GM21515 (cell line): ENCODE data around the gene PEMT.

ENCODE experiments used
- ATAC-seq: cut with Tn5 transposase; IDR thresholded peaks from one replicate; pipeline ENCODE4 v1.9.1; 2021; ENCODE audit not compliant: unreplicated experiment

Gene PEMT

DNA sequence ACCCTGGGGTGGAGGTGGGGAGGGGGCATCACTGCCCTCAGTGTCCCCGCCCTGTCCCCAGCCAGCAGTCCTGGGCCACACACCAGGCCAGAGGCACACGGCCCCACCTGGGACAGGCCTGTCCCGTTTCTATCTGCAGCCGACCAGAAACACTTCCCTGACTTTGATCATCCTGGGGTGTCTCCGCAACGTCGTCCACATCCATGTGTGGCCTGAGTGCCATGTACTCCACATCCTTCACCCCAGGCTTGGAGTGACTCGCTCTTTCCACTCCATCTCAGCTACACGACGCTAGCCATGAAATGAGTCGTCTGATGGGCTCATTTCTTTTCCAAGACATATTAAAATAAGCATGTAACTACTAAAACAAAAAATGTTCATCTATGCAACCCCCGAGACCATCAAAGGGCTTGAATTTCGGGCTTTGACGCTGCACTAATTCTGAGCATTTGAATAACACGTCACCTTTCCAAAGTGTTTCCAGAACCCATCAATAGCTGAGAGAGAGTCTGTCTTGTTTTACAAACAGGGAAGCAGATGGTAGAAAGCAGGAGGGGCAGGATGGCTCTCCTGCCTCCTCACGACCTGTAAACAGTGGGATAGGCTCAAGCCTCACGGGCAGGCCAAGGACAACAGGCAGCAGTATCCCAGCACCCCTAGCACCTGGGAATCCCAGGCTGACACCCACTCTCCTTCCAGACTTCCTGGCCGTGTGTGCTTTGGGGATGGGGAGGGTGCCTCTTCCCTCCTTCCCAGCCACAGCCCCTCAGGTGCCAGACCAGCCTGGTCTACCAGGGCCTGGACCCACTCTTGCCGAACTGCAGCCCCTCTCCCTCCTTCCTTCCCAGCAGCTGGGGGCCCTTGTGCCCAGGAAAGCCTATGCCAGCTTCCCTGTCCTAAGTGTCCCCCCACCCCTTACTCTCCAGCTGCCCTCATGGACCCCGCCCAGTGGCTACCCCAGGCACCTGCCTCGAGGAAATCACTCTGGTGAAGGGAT is 75.3 kb downstream of the PEMT start:
- no peak for ATAC-seq

DNA sequence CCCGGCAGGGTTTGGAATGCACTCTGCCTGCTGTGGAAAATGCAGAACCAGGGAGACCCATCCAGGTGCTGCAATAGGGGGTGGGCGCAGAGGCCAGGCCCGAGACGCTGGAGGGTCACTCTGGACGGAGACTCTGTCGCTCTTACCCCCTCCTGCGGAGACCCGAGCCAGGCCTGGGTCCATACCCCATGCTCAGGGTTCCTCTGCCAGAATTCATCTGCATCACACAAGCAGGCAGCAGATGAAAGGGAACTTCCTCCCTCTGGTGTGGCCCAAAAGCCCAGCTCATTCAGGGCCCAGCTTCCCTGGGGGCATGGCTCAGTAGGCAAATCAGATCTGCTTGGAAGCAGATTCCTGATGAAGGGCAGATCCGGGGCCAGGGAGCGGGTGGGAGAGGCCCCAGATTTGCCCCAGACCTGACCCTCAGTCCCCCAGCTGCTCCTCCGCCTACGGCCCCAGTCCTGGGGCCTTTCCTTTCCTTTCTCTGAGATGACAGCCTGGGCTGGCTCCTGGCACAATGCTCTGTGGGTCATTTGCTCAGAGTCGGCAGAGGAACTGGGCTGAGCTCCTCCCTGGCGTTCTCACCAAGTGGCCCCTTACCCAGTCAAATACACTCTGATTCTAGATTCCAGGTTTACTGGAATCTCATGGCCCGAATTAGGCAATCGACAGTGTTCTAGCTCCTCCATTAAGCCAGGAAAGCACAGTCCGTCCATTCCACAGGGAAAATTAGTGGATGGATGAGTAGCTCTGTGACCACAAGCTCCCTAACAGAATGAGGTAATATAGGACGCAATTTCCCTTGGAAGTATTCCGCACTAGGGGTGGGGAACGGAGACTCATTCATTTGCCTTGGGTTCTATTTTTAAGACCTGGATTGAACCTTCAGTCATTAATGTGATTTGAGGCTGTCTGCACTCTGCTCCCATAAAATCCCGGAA is 76.2 kb downstream of the PEMT start:
- ATAC-seq = no peak

DNA sequence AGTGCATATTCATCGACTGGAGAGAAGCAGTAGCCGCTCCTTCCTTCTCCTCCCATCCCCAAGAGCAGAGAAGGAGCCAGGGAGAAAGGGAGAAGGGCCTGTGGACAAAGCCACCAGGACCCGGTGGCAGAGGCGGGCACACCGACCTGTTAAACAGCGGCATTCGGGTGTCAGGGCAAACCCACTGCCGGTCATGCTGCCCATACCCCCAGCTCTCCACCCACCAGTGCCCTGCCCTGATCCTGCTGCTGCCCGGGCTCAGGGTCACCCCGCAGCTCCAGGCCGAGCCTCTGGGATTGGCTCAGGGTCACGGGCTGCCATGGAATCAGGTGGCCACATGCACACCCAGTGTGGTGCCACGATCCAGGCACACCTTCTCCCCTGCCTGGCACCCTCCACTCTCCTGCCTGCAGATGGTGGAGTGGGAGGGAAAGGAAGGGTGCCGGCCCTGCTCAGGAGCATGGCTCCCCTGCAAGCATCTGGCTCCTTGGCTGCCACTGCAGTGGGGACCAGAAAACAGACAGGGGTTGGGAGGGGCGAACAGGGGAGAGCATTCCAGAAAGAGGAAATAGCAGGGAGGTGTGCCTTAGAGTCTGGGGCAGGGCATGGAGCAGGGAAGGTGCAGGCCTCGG is 77.0 kb downstream of the PEMT start:
- ATAC-seq = no peak

DNA sequence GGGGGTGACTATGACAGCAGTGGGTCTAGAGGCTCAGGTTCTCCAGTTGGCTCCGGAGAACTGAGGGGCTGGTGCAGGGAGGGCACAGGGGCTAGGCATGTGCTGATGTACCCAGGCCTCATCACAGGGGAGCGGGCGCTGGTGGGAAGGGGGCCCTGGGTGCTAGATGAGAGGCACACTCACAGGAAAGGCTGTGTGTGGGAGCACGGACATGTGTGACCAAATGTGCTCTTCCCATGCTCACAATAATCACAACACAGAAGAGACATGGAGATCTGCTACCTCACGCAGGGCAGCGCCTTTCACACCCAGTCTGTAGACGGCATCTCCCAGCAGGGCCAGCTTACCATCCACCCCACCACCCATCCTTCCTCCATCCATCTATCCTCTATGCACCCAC is 77.9 kb downstream of the PEMT start:
- no peak for ATAC-seq

- no peak for ATAC-seq
These were observed 78.6 kb downstream of the PEMT start for GRCh38 chr17:17512866-17513265.

- ATAC-seq = no peak
These were observed 79.3 kb downstream of the PEMT start for GRCh38 chr17:17511881-17512858.

DNA sequence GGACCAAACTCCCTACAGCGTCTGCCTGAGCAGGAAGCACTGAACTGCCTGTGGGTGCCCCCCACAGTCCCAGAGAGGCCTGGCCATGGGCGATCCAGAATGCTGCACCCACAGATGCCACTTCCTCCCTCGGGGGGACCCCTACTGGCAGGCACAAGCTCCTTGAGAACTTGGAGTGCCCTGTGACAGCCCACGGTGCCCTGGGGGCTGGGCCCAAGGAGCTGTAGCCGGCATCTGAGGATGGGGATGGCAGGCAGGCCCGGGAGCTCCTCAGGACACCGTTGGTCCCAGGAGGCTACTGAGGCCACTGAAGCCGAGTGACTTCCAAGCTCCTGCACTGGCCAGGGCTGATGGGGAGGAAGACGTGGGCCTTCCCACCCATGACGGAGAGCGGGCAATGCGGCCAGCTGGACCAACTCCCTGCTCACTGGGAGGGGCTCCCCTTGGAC is 80.2 kb downstream of the PEMT start:
- ATAC-seq = no peak

DNA sequence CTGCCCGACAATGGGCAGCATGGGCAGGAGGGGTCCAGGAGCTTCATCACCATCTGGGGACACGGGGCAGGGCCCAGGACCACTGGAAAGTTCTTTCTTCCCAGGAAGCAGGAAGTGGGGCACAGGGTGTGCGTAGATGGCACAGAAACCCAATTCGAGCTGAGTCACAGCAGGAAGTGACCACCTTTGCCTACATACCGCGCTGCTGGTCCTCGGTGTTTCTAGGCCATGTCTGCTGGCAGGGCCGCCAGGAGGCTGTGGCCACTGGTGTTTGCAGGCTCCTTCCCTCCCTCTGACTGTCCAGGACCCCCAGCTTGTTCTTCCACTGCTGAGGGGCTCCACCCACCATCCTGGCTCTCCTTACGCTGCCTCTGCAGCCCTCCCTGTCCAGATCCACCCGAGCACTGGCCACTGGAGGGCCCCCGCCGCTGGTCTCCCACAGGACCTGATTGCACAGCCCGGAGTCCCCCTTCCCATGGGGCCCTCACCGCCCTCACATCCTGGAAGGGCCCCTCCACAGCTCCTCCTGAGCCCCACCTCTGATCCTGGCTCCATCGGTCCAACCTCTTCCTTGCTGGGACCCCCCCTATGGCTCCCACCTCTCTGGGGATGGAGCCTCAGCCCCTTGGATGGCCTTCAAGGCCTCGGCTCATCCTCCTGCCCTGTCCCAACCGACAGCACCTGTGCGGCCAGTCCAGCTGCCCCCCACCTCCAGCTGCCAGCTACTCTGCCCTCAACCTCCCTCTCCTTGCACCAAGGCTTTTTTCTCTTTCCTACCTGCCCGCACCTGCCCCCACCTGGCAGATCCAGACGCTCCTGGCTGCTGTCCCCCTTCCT is 80.8 kb downstream of the PEMT start:
- ATAC-seq = no peak

DNA sequence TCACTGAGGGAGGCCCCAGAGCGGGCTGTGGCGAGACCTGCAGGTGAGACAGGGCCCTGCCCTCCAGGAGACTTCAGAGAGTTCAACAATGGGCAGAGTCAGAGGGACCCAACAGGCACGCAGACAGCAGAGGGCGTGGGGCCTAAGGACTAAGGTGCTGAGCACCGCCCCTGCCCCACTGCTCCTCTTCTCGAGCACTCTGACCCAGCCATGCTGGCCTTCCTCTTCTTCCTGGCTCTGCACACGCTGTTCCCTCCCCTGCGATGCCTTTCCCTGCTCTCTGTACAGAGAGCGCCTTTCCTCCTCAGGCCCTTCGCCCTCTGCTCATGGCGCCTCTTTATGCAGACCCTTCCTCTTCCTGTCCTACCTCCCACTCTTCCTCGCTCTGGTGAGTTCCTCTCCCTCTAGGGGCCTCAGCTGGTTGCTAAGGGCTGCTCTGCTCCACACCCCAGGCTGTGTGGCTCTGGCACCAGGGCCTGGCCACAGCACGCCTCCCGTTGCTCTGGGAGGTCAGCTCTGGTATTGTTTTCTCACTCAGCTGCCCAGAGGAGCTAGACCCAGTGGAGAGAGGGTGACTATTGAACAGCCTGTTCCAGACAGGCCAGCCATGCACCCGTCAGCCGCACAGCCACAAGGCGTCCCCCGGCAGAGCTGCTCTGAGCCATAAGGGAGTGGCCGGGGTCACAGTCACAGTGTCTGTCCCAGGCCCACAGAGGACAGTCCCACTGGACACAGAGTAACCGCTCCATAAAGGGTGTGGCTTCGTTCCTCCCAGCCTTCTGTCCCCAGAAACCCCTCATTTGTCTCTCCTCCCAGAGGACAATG is 81.7 kb downstream of the PEMT start:
- ATAC-seq = no peak

DNA sequence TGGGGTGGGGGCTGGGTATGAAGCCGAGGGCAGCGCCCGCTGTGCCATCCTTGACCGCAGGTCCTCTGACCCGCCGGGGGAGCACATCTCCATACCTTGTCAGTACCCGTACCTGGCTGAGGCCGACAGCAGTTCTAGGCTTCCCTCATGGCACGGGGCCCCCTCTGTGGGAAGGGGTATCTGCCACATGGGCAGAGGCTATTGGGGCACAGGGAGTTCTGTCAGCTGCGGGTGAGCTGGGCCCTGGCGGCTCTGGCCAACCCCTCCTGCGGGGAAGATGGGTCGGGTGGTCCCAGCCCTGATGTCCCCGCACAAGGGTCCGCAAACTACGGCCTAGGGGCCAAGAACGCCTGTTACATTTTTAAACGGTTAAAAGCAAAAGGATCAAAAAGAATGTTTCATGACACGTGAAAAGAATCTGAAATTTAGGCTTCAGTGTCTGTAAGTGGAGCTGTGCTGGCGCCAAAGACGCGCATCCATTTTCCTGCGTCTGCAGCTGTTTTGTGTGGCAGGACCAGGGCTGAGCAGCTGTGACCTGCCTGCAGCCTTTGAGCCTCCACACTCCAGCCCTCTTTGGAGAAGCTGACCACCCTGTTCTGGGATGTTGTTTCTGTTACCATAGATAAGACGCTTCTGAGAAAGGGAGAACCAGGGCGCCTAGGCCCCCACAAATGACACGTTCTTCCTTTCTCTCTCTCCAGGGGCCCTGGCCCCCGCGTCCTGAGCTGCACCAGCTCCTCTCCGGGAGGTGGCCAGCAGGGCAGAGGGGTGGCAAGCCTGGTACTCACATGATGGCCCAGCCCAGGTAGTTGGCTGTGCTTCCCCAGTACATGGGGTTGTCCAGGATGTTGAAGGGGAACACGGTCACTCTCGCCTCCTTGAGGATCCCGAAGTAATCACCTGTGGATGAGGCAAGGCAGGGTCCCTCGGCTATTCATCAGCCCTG is 82.6 kb downstream of the PEMT start:
- ATAC-seq = no peak

GRCh38 chr17:17508019-17508535 is 83.4 kb downstream of the PEMT start:
- no peak for ATAC-seq

GRCh38 chr17:17507465-17508011 is 84.0 kb downstream of the PEMT start:
- no peak for ATAC-seq

DNA sequence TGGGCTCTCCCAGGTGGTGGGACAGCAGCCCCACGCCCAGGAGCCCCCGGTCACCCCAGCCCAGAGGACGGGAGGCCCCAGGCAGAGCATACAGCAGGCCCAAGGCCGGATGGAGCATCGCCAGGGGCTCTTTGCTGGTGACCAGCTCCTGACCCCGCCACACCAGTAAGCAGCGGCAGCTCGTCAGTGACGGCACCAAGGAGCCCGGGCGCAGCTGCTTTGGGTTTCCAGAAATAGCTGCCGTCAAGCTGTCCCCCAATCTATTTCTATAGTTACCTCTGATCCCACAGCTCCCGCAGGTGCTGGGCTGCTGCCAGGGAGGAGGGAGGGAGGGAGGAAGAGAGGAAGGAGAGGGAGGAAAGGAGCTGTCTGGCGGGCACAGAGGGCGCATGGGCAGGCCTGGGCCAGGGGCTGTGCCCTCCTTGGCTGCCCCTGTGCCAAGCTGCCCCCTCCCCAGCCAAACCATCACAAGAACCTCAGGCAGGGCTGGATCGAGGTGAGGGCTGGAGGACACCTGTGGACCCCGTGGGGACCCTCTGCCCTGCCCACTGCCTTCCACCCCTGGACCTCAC is 84.5 kb downstream of the PEMT start:
- no peak for ATAC-seq

DNA sequence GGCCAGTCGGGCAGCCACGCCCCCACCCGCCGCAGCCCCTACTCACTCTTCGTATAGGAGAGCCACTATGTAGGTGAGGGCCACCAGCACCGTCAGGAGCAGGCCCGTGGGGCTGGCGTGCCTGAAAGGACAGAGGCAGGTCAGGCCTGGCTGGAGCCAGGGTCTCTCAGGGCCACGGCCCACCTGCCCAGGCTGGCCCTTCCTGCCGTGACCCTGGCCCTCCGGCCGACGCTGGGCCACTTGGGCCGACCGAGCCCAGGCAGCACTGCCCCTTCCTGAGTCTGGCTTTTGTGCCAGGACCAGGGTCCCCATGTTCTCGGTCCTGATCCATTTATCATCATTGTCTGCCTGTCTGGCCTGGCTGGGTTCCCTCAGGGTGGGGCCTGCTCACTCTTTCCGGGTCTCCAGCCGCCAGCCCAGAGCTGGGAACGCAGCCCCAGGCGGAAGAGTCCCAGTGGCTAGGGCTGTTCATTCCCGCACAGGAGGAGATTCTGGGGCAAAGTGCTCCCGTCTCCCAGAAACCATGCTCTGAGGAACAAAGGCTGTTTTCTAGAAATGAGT is 85.2 kb downstream of the PEMT start:
- ATAC-seq = no peak

DNA sequence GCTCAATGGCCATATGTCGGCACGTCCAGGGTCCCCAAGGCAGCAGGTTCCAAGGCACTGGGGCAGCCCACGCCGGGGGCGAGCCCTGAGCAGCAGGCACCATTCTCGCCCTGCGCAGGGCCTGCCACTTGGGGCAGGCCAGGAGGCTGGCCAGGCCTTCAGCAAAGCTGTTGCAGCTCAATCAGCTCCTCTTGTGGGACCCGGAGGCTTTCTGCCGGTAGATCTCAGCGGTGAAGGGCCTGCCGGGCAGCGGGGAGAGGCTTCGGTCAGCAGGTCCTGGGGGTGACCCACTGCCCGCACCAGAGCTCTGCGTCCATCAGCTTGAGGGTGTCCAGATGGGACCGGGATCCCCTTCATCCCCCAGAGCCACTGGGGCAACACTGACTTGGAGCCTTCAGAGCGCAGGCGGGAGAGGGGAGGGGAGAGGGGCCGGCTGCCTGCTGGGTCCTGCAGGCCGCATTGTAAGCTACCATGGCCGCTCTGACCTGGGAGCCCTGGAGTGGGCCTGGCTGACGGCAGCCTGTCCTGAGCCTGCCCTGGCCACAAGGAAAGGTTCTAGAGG is 85.8 kb downstream of the PEMT start:
- ATAC-seq = no peak

GRCh38 chr17:17505151-17505550 is 86.4 kb downstream of the PEMT start:
- no peak for ATAC-seq
